Endodermal cell (in vitro differentiated cells): ENCODE results near the gene DCBLD2. TPM values are rescaled to one million over a fixed set of nuclear protein-coding genes. Genes with fewer than 3 reads are reported as not detected.

Experiments
- DNase-seq: peaks from one replicate; pipeline ENCODE4 v3.0.0-alpha.2; 2017
- H3K27ac ChIP-seq: 2 replicates; pipeline ENCODE4 v1.5.1; 2013; ENCODE audit warnings: mild to moderate bottlenecking, low read depth, low read length, moderate library complexity
- H3K27me3 ChIP-seq: 2 replicates; pipeline ENCODE4 v1.6.1; 2013; ENCODE audit warnings: mild to moderate bottlenecking, low read length, moderate library complexity; ENCODE audit not compliant: insufficient read depth, control insufficient read depth, poor library complexity, severe bottlenecking
- H3K36me3 ChIP-seq: 2 replicates; pipeline ENCODE4 v1.7.0; 2013; ENCODE audit warnings: mild to moderate bottlenecking, low read length, moderate library complexity; ENCODE audit not compliant: control insufficient read depth, insufficient read depth
- H3K4me1 ChIP-seq: one replicate; pipeline ENCODE4 v1.7.0; 2013; ENCODE audit warnings: low read length; ENCODE audit not compliant: control insufficient read depth, insufficient read depth
- H3K4me3 ChIP-seq: 2 replicates; pipeline ENCODE4 v1.5.1; 2013; ENCODE audit warnings: mild to moderate bottlenecking, low read length, moderate library complexity
- H3K9ac ChIP-seq: 2 replicates; pipeline ENCODE4 v1.6.1; 2013; ENCODE audit warnings: mild to moderate bottlenecking, low read length, moderate library complexity; ENCODE audit not compliant: poor library complexity, severe bottlenecking; ENCODE audit errors: extremely low read depth
- H3K9me3 ChIP-seq: 2 replicates; pipeline ENCODE4 v1.6.1; 2013; ENCODE audit warnings: mild to moderate bottlenecking, low read length, moderate library complexity; ENCODE audit not compliant: control insufficient read depth
- H3K27ac Mint-ChIP-seq: 2 replicates; pipeline ENCODE4 v1.8.0; 2020; ENCODE audit warnings: mixed read lengths
- H3K27me3 Mint-ChIP-seq: 2 replicates; pipeline ENCODE4 v1.8.0; 2021; ENCODE audit warnings: mild to moderate bottlenecking, mixed read lengths; ENCODE audit not compliant: insufficient read depth
- H3K36me3 Mint-ChIP-seq: 2 replicates; pipeline ENCODE4 v1.8.0; 2020; ENCODE audit warnings: low read depth, mixed read lengths
- H3K4me1 Mint-ChIP-seq: 2 replicates; pipeline ENCODE4 v1.8.0; 2020; ENCODE audit warnings: mixed read lengths
- H3K4me3 Mint-ChIP-seq: 2 replicates; pipeline ENCODE4 v1.8.0; 2020; ENCODE audit warnings: mild to moderate bottlenecking, moderate library complexity, mixed read lengths
- H3K9me3 Mint-ChIP-seq: 2 replicates; pipeline ENCODE4 v1.8.0; 2020; ENCODE audit warnings: mild to moderate bottlenecking, mixed read lengths
- WGBS, 2 experiments: methylation state at CpG; one replicate each; pipeline versions ENCODE4 v1.1.5 to v1.1.7; 2013; ENCODE audit warnings: missing lambda C conversion rate in 2 of 2, mixed read lengths in 1 of 2; ENCODE audit not compliant: insufficient coverage in 1 of 2, insufficient read length in 1 of 2; 5-methylcytosine and 5-hydroxymethylcytosine counted together
- total RNA-seq, 2 donors: library from RNA; stranded (reverse); fragmentation: NEBNext Ultra II Directional in 1 of 2; extraction: Animal tissue kit (Norgen Biotek cat#: 25700) in 1 of 2; gene quantifications; 2 replicates in 1 of 2; 3 replicates in 1 of 2; pipeline ENCODE4 v1.2.1, GENCODE V29; 2021
- TF ChIP-seq, protein P1 (sequence below): fragments of 200-600 bp; sonication (generic); conservative IDR thresholded peaks from 2 replicates; pipeline ENCODE4 v1.5.0; 2021; ENCODE audit warnings: antibody characterized with exemption, mild to moderate bottlenecking

DCBLD2 gene
- total RNA-seq, 2 donors from 2014 or later = 70.7 to 80.9 TPM

DNA sequence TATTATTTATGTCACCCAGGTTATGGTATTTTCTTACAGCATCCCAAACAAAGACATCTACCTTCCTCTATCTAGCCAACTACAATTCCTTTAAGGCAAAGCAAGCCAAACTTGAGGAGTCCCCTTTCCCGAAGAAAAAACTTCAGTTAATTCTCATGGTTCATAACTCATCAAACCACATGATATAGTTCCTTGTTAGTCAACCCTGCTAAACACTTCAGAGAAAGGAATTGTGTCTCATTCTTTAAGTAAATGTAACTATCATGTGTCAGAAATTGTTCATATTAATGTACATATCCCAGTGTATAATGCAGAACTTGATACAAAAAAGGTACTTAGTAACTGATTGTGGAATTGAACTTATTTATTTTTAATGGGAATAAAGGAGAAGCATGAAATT is 93.9 kb downstream of the DCBLD2 start:
- Mint-ChIP-seq H3K27ac (no peak overlapping the region), H3K27me3 (no peaks in the 10 kb centered on the region), H3K9me3 (peaks cover 6% of the 10 kb centered on the region), H3K4me1 (no peaks in the 10 kb centered on the region), H3K4me3 (no peak overlapping the region), H3K36me3 (peaks cover 69% of the 10 kb centered on the region)
- H3K9me3 ChIP-seq = no peaks in the 10 kb centered on the region
- peaks cover 74% of the 10 kb centered on the region for H3K36me3 ChIP-seq
- WGBS, 2 experiments = 100% methylated on average over 1 of the region's 1 CpG; no CpG with 5 or more reads in 1 of the 2 experiments
- H3K9ac ChIP-seq = no peak overlapping the region
- no peak for DNase-seq
- H3K27me3 ChIP-seq = no peaks in the 10 kb centered on the region
- no peak overlapping the region for H3K27ac ChIP-seq
- TF ChIP-seq, protein P1, sequence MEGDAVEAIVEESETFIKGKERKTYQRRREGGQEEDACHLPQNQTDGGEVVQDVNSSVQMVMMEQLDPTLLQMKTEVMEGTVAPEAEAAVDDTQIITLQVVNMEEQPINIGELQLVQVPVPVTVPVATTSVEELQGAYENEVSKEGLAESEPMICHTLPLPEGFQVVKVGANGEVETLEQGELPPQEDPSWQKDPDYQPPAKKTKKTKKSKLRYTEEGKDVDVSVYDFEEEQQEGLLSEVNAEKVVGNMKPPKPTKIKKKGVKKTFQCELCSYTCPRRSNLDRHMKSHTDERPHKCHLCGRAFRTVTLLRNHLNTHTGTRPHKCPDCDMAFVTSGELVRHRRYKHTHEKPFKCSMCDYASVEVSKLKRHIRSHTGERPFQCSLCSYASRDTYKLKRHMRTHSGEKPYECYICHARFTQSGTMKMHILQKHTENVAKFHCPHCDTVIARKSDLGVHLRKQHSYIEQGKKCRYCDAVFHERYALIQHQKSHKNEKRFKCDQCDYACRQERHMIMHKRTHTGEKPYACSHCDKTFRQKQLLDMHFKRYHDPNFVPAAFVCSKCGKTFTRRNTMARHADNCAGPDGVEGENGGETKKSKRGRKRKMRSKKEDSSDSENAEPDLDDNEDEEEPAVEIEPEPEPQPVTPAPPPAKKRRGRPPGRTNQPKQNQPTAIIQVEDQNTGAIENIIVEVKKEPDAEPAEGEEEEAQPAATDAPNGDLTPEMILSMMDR = no peak
- no peaks in the 10 kb centered on the region for H3K4me1 ChIP-seq
- no peak overlapping the region for H3K4me3 ChIP-seq

DNA sequence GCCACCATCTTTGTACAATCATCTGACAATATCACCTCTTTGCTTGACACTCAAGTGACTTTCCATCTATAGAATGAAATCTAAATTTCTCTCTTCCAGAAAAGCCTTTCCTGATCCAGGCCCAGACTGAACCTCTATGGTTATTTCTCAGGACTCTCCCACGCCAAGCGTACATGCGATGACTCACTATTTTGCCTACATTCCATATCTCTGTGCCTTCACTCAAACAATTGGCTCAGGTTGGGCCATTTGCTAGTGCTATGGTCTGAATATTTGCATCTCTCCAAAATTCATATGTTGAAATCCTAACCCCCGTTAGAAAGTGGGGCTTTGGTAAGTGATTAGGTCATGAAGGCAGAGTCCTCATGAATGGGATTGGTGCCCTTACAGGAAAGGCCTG is 94.5 kb downstream of the DCBLD2 start:
- Histone ChIP-seq H3K27me3 (no peaks in the 10 kb centered on the region), H3K27ac (no peak overlapping the region), H3K4me1 (no peaks in the 10 kb centered on the region), H3K4me3 (no peak overlapping the region), H3K36me3 (peaks cover 70% of the 10 kb centered on the region), H3K9me3 (no peaks in the 10 kb centered on the region), H3K9ac (no peak overlapping the region)
- no peak for DNase-seq
- TF ChIP-seq, protein P1 = no peak
- Mint-ChIP-seq H3K27ac (no peak overlapping the region), H3K27me3 (no peaks in the 10 kb centered on the region), H3K9me3 (peaks cover 6% of the 10 kb centered on the region), H3K4me3 (no peak overlapping the region), H3K36me3 (peaks cover 70% of the 10 kb centered on the region), H3K4me1 (no peaks in the 10 kb centered on the region)
- WGBS, 2 experiments = 86 to 100% methylated on average over 2 to 4 of the region's 4 CpGs

DNA sequence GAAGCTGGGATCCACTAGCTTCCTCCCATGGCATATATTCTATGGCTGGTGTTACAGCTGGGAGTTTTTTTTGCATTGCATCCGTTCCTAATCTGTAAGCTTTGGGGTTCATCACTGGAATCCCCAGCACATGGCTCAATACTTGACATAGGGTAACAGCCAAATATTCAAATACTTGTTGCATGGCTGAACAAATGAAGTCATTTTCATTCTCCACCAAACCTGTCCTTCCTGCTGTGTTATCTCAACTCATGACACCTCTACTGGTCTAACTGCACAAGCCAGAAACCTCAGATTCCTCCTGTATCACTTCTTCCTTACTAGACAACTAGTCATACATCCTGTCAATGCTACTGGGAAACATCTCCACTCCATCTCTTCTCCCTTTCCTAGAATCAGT is 95.0 kb downstream of the DCBLD2 start:
- no peaks in the 10 kb centered on the region for H3K9me3 ChIP-seq
- Mint-ChIP-seq H3K36me3 (peaks cover 72% of the 10 kb centered on the region), H3K4me1 (no peaks in the 10 kb centered on the region), H3K9me3 (peaks cover 6% of the 10 kb centered on the region), H3K4me3 (no peak overlapping the region), H3K27me3 (no peaks in the 10 kb centered on the region), H3K27ac (no peak overlapping the region)
- TF ChIP-seq, protein P1 = no peak
- H3K27ac ChIP-seq = no peak overlapping the region
- H3K36me3 ChIP-seq = peaks cover 67% of the 10 kb centered on the region
- 85 to 100% methylated on average over 1 of the region's 1 CpG for WGBS, 2 experiments
- no peak for DNase-seq
- no peaks in the 10 kb centered on the region for H3K4me1 ChIP-seq
- no peak overlapping the region for H3K9ac ChIP-seq
- no peaks in the 10 kb centered on the region for H3K27me3 ChIP-seq
- no peak overlapping the region for H3K4me3 ChIP-seq
